Effector memory CD4-positive, alpha-beta T cell (primary cell): ENCODE data around the gene RAMP3.

Source experiments
- DNase-seq, 3 donors: peaks; one replicate each; pipeline ENCODE4 v3.0.0-alpha.2; 2020
- H3K27ac ChIP-seq: 2 replicates; pipeline ENCODE4 v1.7.0; 2013; ENCODE audit warnings: mild to moderate bottlenecking, low read length, moderate library complexity; ENCODE audit not compliant: insufficient read depth, poor library complexity, severe bottlenecking
- H3K27me3 ChIP-seq: replicated peaks from 2 replicates; pipeline ENCODE4 v1.7.0; 2013; ENCODE audit warnings: mild to moderate bottlenecking, low read length; ENCODE audit not compliant: insufficient read depth, control insufficient read depth, poor library complexity, severe bottlenecking
- H3K36me3 ChIP-seq: 2 replicates; pipeline ENCODE4 v1.7.0; 2013; ENCODE audit warnings: mild to moderate bottlenecking, low read length, moderate library complexity; ENCODE audit not compliant: control insufficient read depth, insufficient read depth
- H3K4me1 ChIP-seq: 2 replicates; pipeline ENCODE4 v1.7.0; 2013; ENCODE audit warnings: low read length, mild to moderate bottlenecking; ENCODE audit not compliant: control insufficient read depth, insufficient read depth, poor library complexity, severe bottlenecking
- H3K4me3 ChIP-seq: 2 replicates; pipeline ENCODE4 v1.7.0; 2013; ENCODE audit warnings: low read length, low read depth, mild to moderate bottlenecking; ENCODE audit not compliant: insufficient read depth, poor library complexity, severe bottlenecking
- H3K9me3 ChIP-seq: 2 replicates; pipeline ENCODE4 v1.7.0; 2013; ENCODE audit warnings: mild to moderate bottlenecking, low read length, moderate library complexity; ENCODE audit not compliant: control insufficient read depth

RAMP3 gene

GRCh38 chr7:45192621-45193041 lies 35.0 kb downstream of the RAMP3 start:
- no peak overlapping the region for H3K4me3 ChIP-seq
- H3K27ac ChIP-seq, result no peak overlapping the region
- H3K9me3 ChIP-seq, result no peaks in the 10 kb centered on the region
- H3K36me3 ChIP-seq, result no peaks in the 10 kb centered on the region
- no peaks in the 10 kb centered on the region for H3K4me1 ChIP-seq
- H3K27me3 ChIP-seq, result no peaks in the 10 kb centered on the region
- no peak for DNase-seq

- Histone ChIP-seq H3K4me1 (no peaks in the 10 kb centered on the region), H3K27me3 (no peaks in the 10 kb centered on the region), H3K27ac (no peak overlapping the region), H3K9me3 (no peaks in the 10 kb centered on the region), H3K36me3 (no peaks in the 10 kb centered on the region), H3K4me3 (no peak overlapping the region)
- no peak for DNase-seq
These were observed 36.2 kb downstream of the RAMP3 start for GRCh38 chr7:45193828-45194227.

DNA sequence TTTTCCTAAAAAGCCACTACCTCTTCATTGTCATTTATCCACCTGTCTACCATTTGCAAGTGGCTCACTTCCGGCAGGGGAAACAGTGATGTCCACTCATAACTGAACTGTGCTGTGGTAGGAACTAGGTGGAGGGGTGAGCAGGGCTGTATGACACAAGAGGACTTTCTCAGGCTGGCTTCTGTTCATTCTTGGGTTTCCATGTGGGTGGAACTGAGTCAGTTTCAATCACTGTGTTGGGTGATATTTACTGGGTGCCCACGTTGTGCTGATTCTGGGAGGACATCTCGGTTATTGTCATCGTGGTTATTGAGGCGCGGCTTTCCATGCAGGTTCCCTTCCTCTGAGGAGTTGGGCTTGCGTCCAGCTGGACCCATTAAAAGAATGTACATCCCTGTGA lies 38.8 kb downstream of the RAMP3 start:
- no peak for DNase-seq
- Histone ChIP-seq H3K27me3 (no peaks in the 10 kb centered on the region), H3K27ac (no peak overlapping the region), H3K4me3 (no peak overlapping the region), H3K9me3 (no peaks in the 10 kb centered on the region), H3K4me1 (no peaks in the 10 kb centered on the region), H3K36me3 (no peaks in the 10 kb centered on the region)

- no peak for DNase-seq
These were observed 39.9 kb downstream of the RAMP3 start for GRCh38 chr7:45197461-45197860.

GRCh38 chr7:45198986-45199385 lies 41.4 kb downstream of the RAMP3 start:
- Histone ChIP-seq H3K27me3 (no peaks in the 10 kb centered on the region), H3K9me3 (no peaks in the 10 kb centered on the region), H3K36me3 (no peaks in the 10 kb centered on the region), H3K27ac (no peak overlapping the region), H3K4me1 (peaks cover under 1% of the 10 kb centered on the region), H3K4me3 (no peak overlapping the region)
- DNase-seq, result no peak

More at GRCh38 chr7:45197461-45197860, 39.9 kb downstream of the RAMP3 start:
- H3K4me3 ChIP-seq, result no peak overlapping the region
- H3K36me3 ChIP-seq, result no peaks in the 10 kb centered on the region
- no peak overlapping the region for H3K27ac ChIP-seq
- H3K9me3 ChIP-seq, result no peaks in the 10 kb centered on the region
- no peaks in the 10 kb centered on the region for H3K27me3 ChIP-seq
- no peaks in the 10 kb centered on the region for H3K4me1 ChIP-seq

GRCh38 chr7:45199506-45199905 lies 41.9 kb downstream of the RAMP3 start:
- Histone ChIP-seq H3K4me3 (no peak overlapping the region), H3K9me3 (no peaks in the 10 kb centered on the region), H3K27me3 (no peaks in the 10 kb centered on the region), H3K36me3 (no peaks in the 10 kb centered on the region), H3K27ac (no peak overlapping the region), H3K4me1 (peaks cover 5% of the 10 kb centered on the region)
- no peak for DNase-seq

DNA sequence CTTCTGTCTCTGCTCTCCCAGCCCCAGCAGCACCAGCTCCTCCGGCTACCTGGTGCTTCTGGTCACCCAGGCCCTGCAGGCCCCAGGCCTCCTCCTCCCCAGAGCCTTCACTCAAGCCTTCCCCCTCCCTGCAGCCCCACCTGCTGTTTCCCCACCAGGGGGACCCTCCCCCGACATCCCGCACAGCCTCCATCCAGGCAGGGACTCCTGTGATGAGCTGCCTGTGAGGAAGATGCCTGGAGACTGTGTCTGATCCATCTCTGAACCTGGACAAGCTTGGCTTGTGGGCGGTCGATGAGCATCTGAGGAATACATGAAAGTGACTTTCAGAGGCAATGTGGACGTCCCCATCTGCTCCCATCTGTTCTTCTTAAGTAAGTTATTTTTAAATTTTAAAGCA lies 45.0 kb downstream of the RAMP3 start:
- H3K4me3 ChIP-seq, result no peak overlapping the region
- H3K9me3 ChIP-seq, result no peaks in the 10 kb centered on the region
- no peak overlapping the region for H3K27ac ChIP-seq
- peaks cover 5% of the 10 kb centered on the region for H3K4me1 ChIP-seq
- no peaks in the 10 kb centered on the region for H3K27me3 ChIP-seq
- DNase-seq, result no peak
- no peaks in the 10 kb centered on the region for H3K36me3 ChIP-seq

GRCh38 chr7:45203036-45203435 lies 45.4 kb downstream of the RAMP3 start:
- H3K4me1 ChIP-seq, result peaks cover 5% of the 10 kb centered on the region
- no peak overlapping the region for H3K4me3 ChIP-seq
- H3K9me3 ChIP-seq, result no peaks in the 10 kb centered on the region
- no peak for DNase-seq
- H3K27me3 ChIP-seq, result no peaks in the 10 kb centered on the region
- H3K27ac ChIP-seq, result no peak overlapping the region
- H3K36me3 ChIP-seq, result no peaks in the 10 kb centered on the region

- no peak overlapping the region for H3K4me3 ChIP-seq
These were observed 45.9 kb downstream of the RAMP3 start for GRCh38 chr7:45203459-45203858.

DNA sequence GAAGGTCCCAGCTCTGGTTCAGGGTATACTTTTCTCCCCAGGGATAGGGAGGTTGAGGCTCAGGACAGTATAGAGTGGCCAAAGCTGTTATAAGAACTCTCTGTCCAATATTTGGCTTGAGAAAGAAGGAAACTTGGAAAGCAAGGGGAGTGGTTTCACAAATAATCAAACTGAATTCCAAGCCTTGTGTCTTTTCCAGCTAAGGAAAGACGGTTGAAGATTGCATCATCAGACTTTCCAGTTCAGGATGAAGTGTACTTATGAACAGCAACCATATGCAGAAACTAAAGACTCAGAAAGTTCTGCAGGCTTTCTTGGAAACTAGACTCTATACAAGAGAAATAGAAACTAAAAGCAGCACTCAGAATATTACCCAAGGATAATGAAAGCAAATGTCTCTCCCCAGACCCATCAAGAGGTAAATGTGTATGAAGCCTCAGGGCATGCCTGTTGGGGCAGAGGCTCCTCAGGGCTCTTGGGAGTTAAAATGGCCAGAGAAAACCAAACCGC lies 46.4 kb downstream of the RAMP3 start:
- H3K9me3 ChIP-seq, result no peaks in the 10 kb centered on the region
- no peak for DNase-seq
- H3K4me1 ChIP-seq, result peaks cover 5% of the 10 kb centered on the region
- no peaks in the 10 kb centered on the region for H3K27me3 ChIP-seq
- H3K4me3 ChIP-seq, result no peak overlapping the region
- H3K27ac ChIP-seq, result no peak overlapping the region
- H3K36me3 ChIP-seq, result no peaks in the 10 kb centered on the region

More at GRCh38 chr7:45203459-45203858, 45.9 kb downstream of the RAMP3 start:
- no peak for DNase-seq
- no peak overlapping the region for H3K27ac ChIP-seq
- no peaks in the 10 kb centered on the region for H3K9me3 ChIP-seq
- no peaks in the 10 kb centered on the region for H3K36me3 ChIP-seq
- H3K27me3 ChIP-seq, result no peaks in the 10 kb centered on the region
- peaks cover 5% of the 10 kb centered on the region for H3K4me1 ChIP-seq
